GM21447 (cell line): ENCODE results near the gene RAP1GAP.
"Not testable (repeated sequence)": the region's sequence is repeated elsewhere in the genome, so short reads cannot be mapped to it uniquely, and the experiment has no call there.

Source experiments
- ATAC-seq: cut with Tn5 transposase; IDR thresholded peaks from one replicate; pipeline ENCODE4 v1.9.1; 2021; ENCODE audit not compliant: unreplicated experiment

The RAP1GAP gene

GRCh38 chr1:21645550-21645949 is 23.6 kb downstream of the RAP1GAP start:
- no peak for ATAC-seq

DNA sequence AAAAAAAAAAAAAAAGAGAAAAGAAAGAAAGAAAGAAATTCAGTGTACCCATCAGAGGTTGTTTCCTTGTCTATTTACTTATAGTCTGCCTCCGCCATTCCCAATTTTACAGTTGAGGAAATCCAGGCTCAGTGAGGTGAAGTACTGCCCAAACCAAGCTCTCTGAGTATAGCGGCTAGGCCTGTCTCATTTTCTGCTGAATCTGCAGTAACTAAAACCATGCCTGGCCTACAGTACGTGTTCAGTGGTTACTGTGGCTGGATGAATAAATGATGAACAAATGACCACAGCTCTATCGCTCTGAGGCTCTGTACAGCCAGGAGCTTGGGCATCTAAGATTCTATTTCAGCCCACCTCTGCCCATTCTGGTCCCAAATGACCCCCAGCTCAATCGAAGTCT is 24.3 kb downstream of the RAP1GAP start:
- no peak for ATAC-seq

- no peak for ATAC-seq
These were observed 24.8 kb downstream of the RAP1GAP start for GRCh38 chr1:21644348-21644747.

- no peak for ATAC-seq
These were observed 25.5 kb downstream of the RAP1GAP start for GRCh38 chr1:21643624-21644023.

GRCh38 chr1:21641967-21642739 is 27.0 kb downstream of the RAP1GAP start:
- no peak for ATAC-seq

- no peak for ATAC-seq
These were observed 27.6 kb downstream of the RAP1GAP start for GRCh38 chr1:21641537-21641936.

- no peak for ATAC-seq
These were observed 28.1 kb downstream of the RAP1GAP start for GRCh38 chr1:21641076-21641475.

DNA sequence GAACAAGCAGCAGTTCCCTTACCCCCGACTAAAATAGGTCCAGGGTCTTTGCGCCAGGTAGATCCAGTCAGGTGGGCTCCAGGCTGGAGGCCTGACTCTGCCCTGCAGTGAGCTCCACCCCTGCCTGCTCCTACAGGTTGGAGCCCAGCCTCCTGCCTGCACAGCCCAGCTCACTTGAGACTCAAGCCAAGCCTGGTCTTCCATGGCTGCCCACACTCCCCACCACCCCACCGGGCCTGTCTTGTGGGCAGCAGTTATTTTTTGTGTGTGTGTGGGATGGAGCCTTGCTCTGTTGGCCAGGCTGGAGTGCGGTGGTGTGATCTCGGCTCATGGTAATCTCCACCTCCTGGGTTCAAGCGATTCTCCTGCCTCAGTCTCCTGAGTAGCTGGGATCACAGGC is 28.5 kb downstream of the RAP1GAP start:
- no peak for ATAC-seq

- no peak for ATAC-seq
These were observed 29.5 kb downstream of the RAP1GAP start for GRCh38 chr1:21639594-21640041.

DNA sequence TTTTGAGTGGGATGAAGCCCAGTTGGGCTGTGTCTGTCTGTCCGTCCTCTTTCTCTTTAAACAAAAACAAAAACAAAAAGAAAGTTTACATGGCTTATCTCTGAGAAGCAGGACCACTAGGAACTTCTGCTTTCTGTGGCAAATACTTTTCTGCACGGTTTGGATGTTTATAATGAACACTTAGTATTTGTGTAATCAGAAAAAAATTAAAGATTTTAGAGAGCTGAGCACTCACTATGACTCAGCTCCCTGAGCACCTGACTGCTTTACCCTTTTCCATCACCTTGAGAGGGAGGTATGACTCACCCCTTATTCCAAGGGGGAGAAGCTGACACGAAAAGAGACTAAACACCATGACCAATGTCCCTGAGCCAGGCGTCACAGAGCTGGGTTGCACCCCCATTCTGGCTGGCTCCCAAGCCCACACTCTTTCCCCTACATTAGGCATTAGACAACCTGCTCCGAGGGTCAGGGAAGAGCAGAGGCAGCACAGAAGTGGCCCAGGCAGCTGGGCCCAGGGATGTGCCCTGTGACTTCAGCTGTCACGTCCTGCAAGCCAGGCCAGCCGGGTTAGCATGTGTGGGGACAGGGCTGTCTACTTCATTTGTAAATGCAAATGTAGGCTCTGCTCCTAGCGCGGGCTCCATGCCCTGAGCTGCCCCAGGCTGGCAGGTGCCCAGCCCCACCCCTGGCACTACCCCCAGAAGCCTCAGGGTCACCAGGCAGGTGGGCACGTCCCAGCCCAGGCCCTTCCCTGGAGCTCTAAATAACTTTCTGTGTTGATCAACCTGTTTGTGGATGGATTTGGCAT is 30.4 kb downstream of the RAP1GAP start:
- ATAC-seq: no peak

DNA sequence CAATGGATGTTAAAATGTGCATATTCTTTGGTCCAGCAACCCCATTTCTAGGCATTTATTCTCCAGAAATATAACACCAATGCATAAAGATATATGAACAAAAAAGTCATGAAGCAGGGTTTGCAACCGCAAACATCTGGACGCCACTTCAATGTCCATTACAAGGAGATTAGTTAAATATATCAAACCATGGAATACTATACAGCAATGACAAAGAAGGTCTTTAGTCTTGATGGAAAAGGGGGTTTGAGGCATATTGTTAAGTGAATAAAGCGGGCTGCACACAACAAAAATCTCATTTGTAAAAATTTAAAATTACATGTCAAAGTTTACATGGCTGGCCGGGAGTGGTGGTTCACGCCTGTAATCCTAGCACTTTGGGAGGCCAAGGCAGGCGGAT is 31.6 kb downstream of the RAP1GAP start:
- ATAC-seq: no peak

DNA sequence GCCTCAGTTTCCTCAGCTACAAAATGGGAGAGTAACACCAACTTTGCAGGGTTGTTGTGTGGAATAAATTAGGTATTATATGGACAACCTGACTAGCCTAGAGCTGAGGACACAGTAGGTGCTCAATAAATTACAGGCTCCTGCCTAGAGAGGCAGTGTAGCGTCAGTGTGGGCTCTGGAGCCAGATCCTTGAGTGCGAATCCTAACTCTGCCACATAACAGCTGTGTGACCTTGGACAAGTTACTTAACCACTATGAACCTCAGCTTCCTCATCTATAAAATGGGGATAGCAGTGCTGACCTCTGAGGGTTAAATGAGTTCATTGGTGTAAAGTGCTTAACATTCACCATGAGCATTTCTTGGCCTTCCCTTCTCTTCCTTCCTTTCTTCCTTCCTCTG is 33.1 kb downstream of the RAP1GAP start:
- no peak for ATAC-seq

- no peak for ATAC-seq
These were observed 34.2 kb downstream of the RAP1GAP start for GRCh38 chr1:21634806-21635535.

- ATAC-seq: no peak
These were observed 35.0 kb downstream of the RAP1GAP start for GRCh38 chr1:21633992-21634805.

DNA sequence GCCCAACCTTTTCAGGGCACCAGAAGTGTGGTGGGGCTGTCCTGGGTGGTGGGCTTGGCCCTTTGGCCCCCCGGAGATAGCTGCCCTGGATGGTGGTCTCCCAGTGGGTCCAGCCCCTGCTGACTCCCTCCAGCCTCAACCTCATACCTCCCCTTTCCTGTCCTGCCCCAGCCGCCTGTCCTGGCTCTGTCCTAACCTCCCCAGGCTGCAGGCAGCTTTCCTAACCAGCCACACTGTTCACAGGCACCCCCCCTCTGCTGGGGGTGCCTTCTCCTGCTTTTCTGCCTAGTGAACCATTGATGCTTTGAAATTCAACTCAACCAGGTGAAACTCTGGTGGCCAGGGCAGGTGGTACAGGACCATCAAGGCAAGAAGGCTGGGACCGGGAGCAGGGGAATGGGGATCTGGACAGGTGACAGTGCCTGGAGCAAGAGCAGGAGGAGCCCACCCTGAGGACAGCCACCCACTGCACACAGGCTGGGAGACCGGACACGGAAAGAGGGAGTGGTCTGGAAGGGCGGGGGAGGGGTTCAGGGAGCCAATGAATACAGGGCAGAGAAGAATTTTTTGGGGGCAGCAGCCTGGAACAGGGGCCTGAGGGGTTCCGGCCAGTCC is 35.9 kb downstream of the RAP1GAP start:
- ATAC-seq: no peak

DNA sequence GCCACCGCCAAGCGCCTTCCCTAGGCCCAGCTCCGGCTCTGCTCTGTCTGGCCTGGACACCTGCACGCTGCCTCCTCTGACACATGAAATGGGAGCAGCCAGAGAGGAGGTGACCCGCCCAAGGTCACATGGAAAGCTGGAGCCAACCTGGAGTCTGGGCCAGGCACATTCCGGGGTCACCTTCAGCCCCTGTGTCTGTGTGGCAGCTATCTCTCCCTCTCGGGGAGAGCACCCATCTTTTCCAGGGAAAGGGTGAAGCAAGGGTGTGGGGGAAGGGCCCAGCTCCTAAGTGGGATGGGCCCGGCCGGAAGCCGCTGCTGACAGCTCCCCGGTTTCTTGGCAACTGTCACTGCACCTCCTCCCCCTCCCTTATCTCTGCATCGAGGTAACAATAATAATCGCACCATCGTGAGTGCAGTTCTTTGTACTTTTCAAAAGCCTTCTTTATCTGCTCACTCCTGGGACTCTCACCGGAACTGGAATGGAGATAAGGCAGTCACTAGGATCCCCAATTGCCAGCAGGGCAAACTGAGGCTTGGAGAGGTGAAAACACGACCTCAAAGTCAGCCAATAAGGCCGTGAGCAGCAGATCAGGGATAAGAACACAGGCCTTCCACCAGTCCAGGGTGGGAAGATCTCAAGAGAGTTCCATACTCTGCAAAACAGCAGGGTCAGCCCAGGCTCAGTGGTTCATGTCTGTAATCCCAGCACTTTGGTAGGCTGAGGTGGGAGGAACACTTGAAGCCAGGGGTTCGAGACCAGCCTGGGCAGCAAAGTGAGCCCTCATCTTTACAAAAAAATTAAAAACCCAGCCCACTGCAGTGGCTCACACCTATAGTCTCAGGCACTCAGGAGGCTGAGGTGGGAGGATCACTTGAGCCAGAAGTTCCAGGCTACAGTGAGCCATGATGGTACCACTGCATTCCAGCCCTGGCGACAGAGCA is 36.9 kb downstream of the RAP1GAP start:
- no peak for ATAC-seq

GRCh38 chr1:21631590-21631943 is 37.6 kb downstream of the RAP1GAP start:
- not testable (repeated sequence) for ATAC-seq

DNA sequence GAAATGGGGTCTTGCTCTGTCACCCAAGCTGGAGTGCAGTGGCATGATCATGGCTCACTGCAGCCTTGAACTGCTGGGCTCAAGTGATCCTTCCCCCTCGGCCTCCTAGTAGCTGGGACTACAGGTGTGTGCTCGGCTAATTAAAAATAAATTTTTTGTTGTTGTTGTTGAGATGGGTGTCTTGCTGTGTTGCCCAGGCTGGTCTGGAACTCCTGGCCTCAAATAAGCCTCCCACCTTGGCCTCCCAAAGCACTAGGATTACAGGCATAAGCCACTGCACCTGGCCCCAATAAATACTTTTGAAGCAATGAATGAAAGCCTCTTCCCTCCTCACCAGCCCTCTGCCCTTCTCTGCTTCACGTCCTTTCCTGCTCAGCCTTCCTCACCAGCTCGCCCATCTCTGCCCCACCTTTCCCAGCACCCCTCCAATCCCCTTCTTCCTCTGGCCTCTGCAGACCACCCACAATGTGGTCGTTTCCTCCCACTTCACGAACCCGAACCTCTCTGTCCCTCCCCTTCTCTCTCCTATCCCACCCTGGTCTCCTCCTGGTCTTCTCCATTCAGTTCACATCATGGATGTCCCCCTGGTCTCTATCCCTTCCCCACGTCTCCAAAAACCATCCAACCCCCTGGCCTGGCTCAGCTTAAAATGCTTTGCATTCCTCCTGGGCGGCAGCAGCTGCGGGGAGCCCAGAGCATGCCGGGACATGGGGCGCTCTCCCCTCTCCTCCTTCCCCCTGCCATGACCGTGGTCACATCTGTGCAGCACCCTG is 38.4 kb downstream of the RAP1GAP start:
- ATAC-seq: no peak

DNA sequence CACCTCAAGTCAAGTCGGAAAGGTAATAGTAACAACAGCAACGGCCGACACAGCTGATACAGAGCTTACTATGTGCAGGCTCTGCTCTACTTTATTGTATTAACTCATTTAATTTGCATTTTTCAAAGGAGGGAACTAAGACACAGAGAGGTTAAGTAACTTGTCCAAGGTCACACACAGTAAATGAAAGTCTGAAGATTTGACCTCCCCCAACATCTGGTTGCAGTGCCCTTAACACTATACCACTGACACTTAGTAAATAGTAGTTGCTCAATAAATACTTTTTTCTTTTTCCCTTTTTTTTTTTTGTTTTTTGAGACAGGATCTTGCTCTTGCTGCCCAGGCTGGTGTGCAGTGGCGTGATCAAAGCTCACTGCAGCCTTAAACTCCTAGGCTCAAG is 39.2 kb downstream of the RAP1GAP start:
- ATAC-seq: no peak
